ENCODE measurements around the gene CEP131. TPM values are rescaled to one million over a fixed set of nuclear protein-coding genes. Genes with fewer than 3 reads are reported as not detected.

Gene CEP131
- total and polyA plus RNA-seq, 2 of the 4 experiments (the other 2 are of a cell fraction): 4.8 to 9.6 TPM

- no TSS peak for BruUV-seq (replicated peaks)
- ChIA-PET CTCF (no interaction called here), POLR2A (ENCODE audit: unreplicated experiment) (no interaction called here)
- Histone ChIP-seq H3K9ac (ENCODE audit: low read depth, low read length) (no peak overlapping the region), H3K79me1 (ENCODE audit: low read depth in 1 of 2, low read length in 2 of 2) (no peaks in the 10 kb centered on the region), H3K9me1 (ENCODE audit: insufficient read depth, low read length) (no peaks in the 10 kb centered on the region), H3K23ac (ENCODE audit: low read depth, low read length) (no peak overlapping the region), H2AK9ac (replicated peaks; ENCODE audit: low read depth, low read length, poor library complexity) (peak overlapping the region; percentile 78), H2BK5ac (ENCODE audit: low read depth, low read length, poor library complexity, severe bottlenecking) (no peak overlapping the region), H3K4me3 (ENCODE audit: insufficient read depth, low read depth, low read length) (no peak overlapping the region), H4K5ac (ENCODE audit: low read depth, low read length) (no peak overlapping the region), H3K4me2 (ENCODE audit: low read depth, low read length) (no peak overlapping the region), H2BK120ac (ENCODE audit: low read depth, low read length) (no peak overlapping the region), H2BK15ac (ENCODE audit: low read depth, low read length) (no peak overlapping the region), H4K8ac (ENCODE audit: low read depth in 2 of 2, low read length in 2 of 2) (no peak overlapping the region), H3K9me3 (ENCODE audit: control insufficient read depth, insufficient read depth, low read length) (no peaks in the 10 kb centered on the region), H2BK20ac (ENCODE audit: low read depth, low read length) (no peak overlapping the region), H4K91ac (ENCODE audit: insufficient read depth, low read depth, low read length) (no peak overlapping the region), H3K4ac (ENCODE audit: low read depth, low read length) (no peak overlapping the region), H3K56ac (ENCODE audit: extremely low read depth, insufficient read depth, low read length) (no peak overlapping the region), H2AK5ac (ENCODE audit: low read depth, low read length) (no peak overlapping the region), H3K4me1 (ENCODE audit: control insufficient read depth, insufficient read depth, low read length) (no peaks in the 10 kb centered on the region), H3K14ac (replicated peaks; ENCODE audit: low read depth, low read length) (no peak overlapping the region), H4K20me1 (ENCODE audit: insufficient read depth, low read length) (no peaks in the 10 kb centered on the region), H3K36me3 (ENCODE audit: control insufficient read depth, insufficient read depth, low read length) (no peaks in the 10 kb centered on the region), H3K27me3 (ENCODE audit: control insufficient read depth, insufficient read depth, low read length) (peaks cover 6% of the 10 kb centered on the region; the same call in 1 of the 2 replicates), H3K27ac (ENCODE audit: insufficient read depth, low read length) (no peak overlapping the region), H3K18ac (ENCODE audit: low read depth, low read length) (no peak overlapping the region), H2AFZ (replicated peaks; ENCODE audit: low read length, poor library complexity) (no peak overlapping the region)
- TF ChIP-seq CTCF (conservative IDR thresholded peaks at IDR 0.05; ENCODE audit: low read depth, low read length) (no peak), CHD1 (IDR thresholded peaks at IDR 0.05; ENCODE audit: low read depth, low read length) (no peak), MAFK (IDR thresholded peaks at IDR 0.05; ENCODE audit: low read depth, low read length) (no peak), RAD21 (IDR thresholded peaks at IDR 0.05; ENCODE audit: low read length) (no peak), BHLHE40 (IDR thresholded peaks at IDR 0.05; ENCODE audit: low read depth, low read length) (no peak), USF2 (IDR thresholded peaks at IDR 0.05; ENCODE audit: low read depth, low read length) (no peak), MAZ (IDR thresholded peaks at IDR 0.05; ENCODE audit: borderline replicate concordance, low read depth, low read length) (no peak), ELK1 (IDR thresholded peaks at IDR 0.05; ENCODE audit: borderline replicate concordance, low read depth, low read length) (no peak), NFE2L2 (IDR thresholded peaks at IDR 0.05; ENCODE audit: low read depth, low read length) (no peak), POLR2A (IDR thresholded peaks at IDR 0.05; ENCODE audit: low read depth, low read length) (no peak), CEBPB (IDR thresholded peaks at IDR 0.05; ENCODE audit: low read depth, low read length) (no peak), RCOR1 (IDR thresholded peaks at IDR 0.05; ENCODE audit: insufficient replicate concordance, low read length) (no peak), SMC3 (IDR thresholded peaks at IDR 0.05; ENCODE audit: low read depth, low read length) (no peak), FOS (IDR thresholded peaks at IDR 0.05; ENCODE audit: low read depth, low read length) (no peak)
- dilution Hi-C loops (cut with HindIII; ENCODE audit: low sequenced_read_pairs, unreplicated experiment): no loop called here
- in situ Hi-C loops (cut with MboI; ENCODE audit: low sequenced_read_pairs): no loop called here
- WGBS, 2 experiments (ENCODE audit: extremely low coverage in 2 of 2, insufficient read length in 1 of 2): 94% methylated on average over 5 of the region's 11 CpGs; no CpG with 5 or more reads in 1 of the 2 experiments
- ATAC-seq (ENCODE audit: low read depth) (no peak), DNase-seq (no peak)
- intact Hi-C loops (cut with micrococcal nuclease): no loop called here
These were observed 39.0 kb downstream of the CEP131 start for GRCh38 chr17:81183807-81184206.

Data from IMR-90 (cell line).